Measurements from ENCODE around the gene MYD88. TPM values are rescaled to one million over a fixed set of nuclear protein-coding genes. Genes with fewer than 3 reads are reported as not detected.

Gene MYD88
- total and polyA plus RNA-seq, 9 of the 15 experiments (the other 6 are each of a cell fraction or from before 2014, with no cell fraction given), result 3.2 to 47.3 (median 27.6) TPM

DNA sequence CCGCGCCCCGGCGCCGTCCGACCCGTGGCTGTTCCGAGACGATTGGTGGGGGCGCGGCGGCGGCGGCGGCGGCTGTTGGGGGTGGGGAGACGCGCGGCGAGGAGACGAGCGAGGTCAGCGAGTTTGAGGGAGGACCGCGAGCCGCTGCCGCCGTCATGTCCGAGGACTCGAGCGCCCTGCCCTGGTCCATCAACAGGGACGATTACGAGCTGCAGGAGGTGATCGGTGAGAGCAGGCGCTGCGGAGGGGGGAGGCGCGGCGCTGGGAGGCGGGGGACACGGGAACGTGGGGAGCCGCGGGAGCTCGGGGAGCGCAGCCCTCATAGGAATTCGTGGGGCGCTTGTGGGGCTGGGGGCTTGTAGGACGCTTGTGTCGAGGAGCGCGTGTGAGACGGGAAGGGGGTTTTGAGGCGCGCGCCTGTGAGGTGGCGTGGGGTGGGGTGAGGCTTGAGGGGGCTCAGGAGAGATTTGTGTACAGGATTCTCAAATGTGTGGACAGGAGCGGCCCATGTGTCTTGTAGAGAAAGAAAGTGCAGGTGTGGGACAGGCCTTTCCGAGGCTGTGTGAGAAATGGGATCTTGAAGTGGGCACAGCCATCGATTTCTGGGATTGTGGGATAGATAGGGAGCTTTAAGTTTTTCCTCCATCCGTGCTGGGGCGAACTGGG, 27.4 kb downstream of the MYD88 start (continued):
- TF ChIP-seq, protein P1, sequence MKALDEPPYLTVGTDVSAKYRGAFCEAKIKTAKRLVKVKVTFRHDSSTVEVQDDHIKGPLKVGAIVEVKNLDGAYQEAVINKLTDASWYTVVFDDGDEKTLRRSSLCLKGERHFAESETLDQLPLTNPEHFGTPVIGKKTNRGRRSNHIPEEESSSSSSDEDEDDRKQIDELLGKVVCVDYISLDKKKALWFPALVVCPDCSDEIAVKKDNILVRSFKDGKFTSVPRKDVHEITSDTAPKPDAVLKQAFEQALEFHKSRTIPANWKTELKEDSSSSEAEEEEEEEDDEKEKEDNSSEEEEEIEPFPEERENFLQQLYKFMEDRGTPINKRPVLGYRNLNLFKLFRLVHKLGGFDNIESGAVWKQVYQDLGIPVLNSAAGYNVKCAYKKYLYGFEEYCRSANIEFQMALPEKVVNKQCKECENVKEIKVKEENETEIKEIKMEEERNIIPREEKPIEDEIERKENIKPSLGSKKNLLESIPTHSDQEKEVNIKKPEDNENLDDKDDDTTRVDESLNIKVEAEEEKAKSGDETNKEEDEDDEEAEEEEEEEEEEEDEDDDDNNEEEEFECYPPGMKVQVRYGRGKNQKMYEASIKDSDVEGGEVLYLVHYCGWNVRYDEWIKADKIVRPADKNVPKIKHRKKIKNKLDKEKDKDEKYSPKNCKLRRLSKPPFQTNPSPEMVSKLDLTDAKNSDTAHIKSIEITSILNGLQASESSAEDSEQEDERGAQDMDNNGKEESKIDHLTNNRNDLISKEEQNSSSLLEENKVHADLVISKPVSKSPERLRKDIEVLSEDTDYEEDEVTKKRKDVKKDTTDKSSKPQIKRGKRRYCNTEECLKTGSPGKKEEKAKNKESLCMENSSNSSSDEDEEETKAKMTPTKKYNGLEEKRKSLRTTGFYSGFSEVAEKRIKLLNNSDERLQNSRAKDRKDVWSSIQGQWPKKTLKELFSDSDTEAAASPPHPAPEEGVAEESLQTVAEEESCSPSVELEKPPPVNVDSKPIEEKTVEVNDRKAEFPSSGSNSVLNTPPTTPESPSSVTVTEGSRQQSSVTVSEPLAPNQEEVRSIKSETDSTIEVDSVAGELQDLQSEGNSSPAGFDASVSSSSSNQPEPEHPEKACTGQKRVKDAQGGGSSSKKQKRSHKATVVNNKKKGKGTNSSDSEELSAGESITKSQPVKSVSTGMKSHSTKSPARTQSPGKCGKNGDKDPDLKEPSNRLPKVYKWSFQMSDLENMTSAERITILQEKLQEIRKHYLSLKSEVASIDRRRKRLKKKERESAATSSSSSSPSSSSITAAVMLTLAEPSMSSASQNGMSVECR (CRISPR knock-in tag; IDR thresholded peaks at IDR 0.05), result peak; percentile 59
- TF ChIP-seq GMEB1 (CRISPR knock-in tag; IDR thresholded peaks at IDR 0.05) (no peak), PPARD (CRISPR knock-in tag; IDR thresholded peaks at IDR 0.05) (no peak), ZC3H4 (CRISPR knock-in tag; IDR thresholded peaks at IDR 0.05; ENCODE audit: borderline replicate concordance) (0 out of 2 replicates have a peak, but pooled peaks have one; percentile 69), GABPB2 (CRISPR knock-in tag; conservative IDR thresholded peaks at IDR 0.05) (no peak), CHAMP1 (IDR thresholded peaks at IDR 0.05) (no peak), HDAC8 (tag; IDR thresholded peaks at IDR 0.05) (0 out of 2 replicates have a peak, but pooled peaks have one; percentile 4), CHD2 (IDR thresholded peaks at IDR 0.05; ENCODE audit: low read depth, low read length) (no peak), ZNF639 (CRISPR knock-in tag; conservative IDR thresholded peaks at IDR 0.05 in 1 of 2, IDR thresholded peaks at IDR 0.05 in 1 of 2) (peak in 1 of 2 experiments; percentile 6; a peak in 1 of 4 replicates), NR2F6 (CRISPR knock-in tag; IDR thresholded peaks at IDR 0.05) (no peak), HMG20A (CRISPR knock-in tag; conservative IDR thresholded peaks at IDR 0.05) (no peak)
- TF ChIP-seq, protein P2, sequence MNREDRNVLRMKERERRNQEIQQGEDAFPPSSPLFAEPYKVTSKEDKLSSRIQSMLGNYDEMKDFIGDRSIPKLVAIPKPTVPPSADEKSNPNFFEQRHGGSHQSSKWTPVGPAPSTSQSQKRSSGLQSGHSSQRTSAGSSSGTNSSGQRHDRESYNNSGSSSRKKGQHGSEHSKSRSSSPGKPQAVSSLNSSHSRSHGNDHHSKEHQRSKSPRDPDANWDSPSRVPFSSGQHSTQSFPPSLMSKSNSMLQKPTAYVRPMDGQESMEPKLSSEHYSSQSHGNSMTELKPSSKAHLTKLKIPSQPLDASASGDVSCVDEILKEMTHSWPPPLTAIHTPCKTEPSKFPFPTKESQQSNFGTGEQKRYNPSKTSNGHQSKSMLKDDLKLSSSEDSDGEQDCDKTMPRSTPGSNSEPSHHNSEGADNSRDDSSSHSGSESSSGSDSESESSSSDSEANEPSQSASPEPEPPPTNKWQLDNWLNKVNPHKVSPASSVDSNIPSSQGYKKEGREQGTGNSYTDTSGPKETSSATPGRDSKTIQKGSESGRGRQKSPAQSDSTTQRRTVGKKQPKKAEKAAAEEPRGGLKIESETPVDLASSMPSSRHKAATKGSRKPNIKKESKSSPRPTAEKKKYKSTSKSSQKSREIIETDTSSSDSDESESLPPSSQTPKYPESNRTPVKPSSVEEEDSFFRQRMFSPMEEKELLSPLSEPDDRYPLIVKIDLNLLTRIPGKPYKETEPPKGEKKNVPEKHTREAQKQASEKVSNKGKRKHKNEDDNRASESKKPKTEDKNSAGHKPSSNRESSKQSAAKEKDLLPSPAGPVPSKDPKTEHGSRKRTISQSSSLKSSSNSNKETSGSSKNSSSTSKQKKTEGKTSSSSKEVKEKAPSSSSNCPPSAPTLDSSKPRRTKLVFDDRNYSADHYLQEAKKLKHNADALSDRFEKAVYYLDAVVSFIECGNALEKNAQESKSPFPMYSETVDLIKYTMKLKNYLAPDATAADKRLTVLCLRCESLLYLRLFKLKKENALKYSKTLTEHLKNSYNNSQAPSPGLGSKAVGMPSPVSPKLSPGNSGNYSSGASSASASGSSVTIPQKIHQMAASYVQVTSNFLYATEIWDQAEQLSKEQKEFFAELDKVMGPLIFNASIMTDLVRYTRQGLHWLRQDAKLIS (CRISPR knock-in tag; IDR thresholded peaks at IDR 0.05), result peak; percentile 73; the same call in 1 of the 2 replicates
